Osteocyte (in vitro differentiated cells): ENCODE measurements around the gene SEMA3G. TPM values are rescaled to one million over a fixed set of nuclear protein-coding genes. Genes with fewer than 3 reads are reported as not detected.

Experiments used
- DNase-seq: peaks from one replicate; pipeline ENCODE4 v3.0.0; 2021; ENCODE audit warnings: mixed read lengths; ENCODE audit not compliant: unreplicated experiment; ENCODE audit errors: extremely low spot score
- H3K27ac Mint-ChIP-seq: one replicate; pipeline ENCODE4 v1.8.0; 2021; ENCODE audit warnings: mild to moderate bottlenecking, mixed read lengths; ENCODE audit not compliant: unreplicated experiment
- H3K27me3 Mint-ChIP-seq: one replicate; pipeline ENCODE4 v1.8.0; 2021; ENCODE audit warnings: mixed read lengths; ENCODE audit not compliant: unreplicated experiment
- H3K36me3 Mint-ChIP-seq: one replicate; pipeline ENCODE4 v1.8.0; 2021; ENCODE audit warnings: mixed read lengths; ENCODE audit not compliant: unreplicated experiment
- H3K4me1 Mint-ChIP-seq: one replicate; pipeline ENCODE4 v1.8.0; 2021; ENCODE audit warnings: mixed read lengths; ENCODE audit not compliant: unreplicated experiment
- H3K4me3 Mint-ChIP-seq: one replicate; pipeline ENCODE4 v1.8.0; 2021; ENCODE audit warnings: mild to moderate bottlenecking, moderate library complexity, mixed read lengths; ENCODE audit not compliant: unreplicated experiment
- H3K9me3 Mint-ChIP-seq: one replicate; pipeline ENCODE4 v1.8.0; 2021; ENCODE audit warnings: mixed read lengths; ENCODE audit not compliant: unreplicated experiment
- CTCF ChIP-seq: fragments of 200-600 bp; sonication (generic); IDR thresholded peaks from 2 replicates; pipeline ENCODE4 v1.5.0; 2021; ENCODE audit warnings: antibody characterized with exemption, mild to moderate bottlenecking, moderate library complexity
- total RNA-seq: library from RNA; stranded (reverse); gene quantifications from 2 replicates; pipeline ENCODE4 v1.2.1, GENCODE V29; 2021

The SEMA3G gene
- total RNA-seq, 1 donor from 2014 or later = not detected

- no peak for DNase-seq
- peak overlapping the region; percentile 14 for H3K27ac Mint-ChIP-seq
- no peak for TF ChIP-seq CTCF
- H3K4me1 Mint-ChIP-seq = peaks cover 10% of the 10 kb centered on the region
- peaks cover 22% of the 10 kb centered on the region for H3K36me3 Mint-ChIP-seq
- H3K27me3 Mint-ChIP-seq = no peaks in the 10 kb centered on the region
- H3K4me3 Mint-ChIP-seq = no peak overlapping the region
- no peaks in the 10 kb centered on the region for H3K9me3 Mint-ChIP-seq
These were observed 46.1 kb upstream of the SEMA3G start for GRCh38 chr3:52490939-52491526.

- Mint-ChIP-seq H3K4me1 (peaks cover 10% of the 10 kb centered on the region), H3K4me3 (no peak overlapping the region), H3K27ac (peak overlapping the region; percentile 14), H3K27me3 (no peaks in the 10 kb centered on the region), H3K9me3 (no peaks in the 10 kb centered on the region), H3K36me3 (peaks cover 27% of the 10 kb centered on the region)
- no peak for TF ChIP-seq CTCF
- no peak for DNase-seq
These were observed 45.4 kb upstream of the SEMA3G start for GRCh38 chr3:52490035-52490938.

- H3K4me3 Mint-ChIP-seq = no peak overlapping the region
- H3K36me3 Mint-ChIP-seq = peaks cover 31% of the 10 kb centered on the region
- no peaks in the 10 kb centered on the region for H3K27me3 Mint-ChIP-seq
- TF ChIP-seq CTCF = no peak
- DNase-seq = no peak
- no peaks in the 10 kb centered on the region for H3K9me3 Mint-ChIP-seq
- no peak overlapping the region for H3K27ac Mint-ChIP-seq
- H3K4me1 Mint-ChIP-seq = peaks cover 10% of the 10 kb centered on the region
These were observed 44.5 kb upstream of the SEMA3G start for GRCh38 chr3:52489453-52489852.

- H3K36me3 Mint-ChIP-seq = peaks cover 36% of the 10 kb centered on the region
- H3K4me1 Mint-ChIP-seq = peaks cover 14% of the 10 kb centered on the region
- H3K4me3 Mint-ChIP-seq = no peak overlapping the region
- H3K27ac Mint-ChIP-seq = no peak overlapping the region
- no peak for TF ChIP-seq CTCF
- H3K9me3 Mint-ChIP-seq = no peaks in the 10 kb centered on the region
- no peaks in the 10 kb centered on the region for H3K27me3 Mint-ChIP-seq
- no peak for DNase-seq
These were observed 43.8 kb upstream of the SEMA3G start for GRCh38 chr3:52488746-52489145.
